GM23338 (cell line): ENCODE results near the gene DAGLB. TPM values are rescaled to one million over a fixed set of nuclear protein-coding genes. Genes with fewer than 3 reads are reported as not detected.

Experiments
- ATAC-seq: fragments of 200-7000 bp; cut with Tn5 transposase; 3 replicates; pipeline ENCODE4 v1.9.1; 2020
- DNase-seq: peaks from one replicate; pipeline ENCODE4 v3.0.0-alpha.2; 2015; ENCODE audit warnings: low spot score
- H2AFZ ChIP-seq: fragments of 200-600 bp; sonication (generic); 2 replicates; pipeline ENCODE4 v1.8.0; 2016; ENCODE audit warnings: antibody characterized with exemption, mild to moderate bottlenecking, moderate library complexity
- H3F3A ChIP-seq: fragments of 200-600 bp; sonication (generic); replicated peaks from 2 replicates; pipeline ENCODE4 v1.8.0; 2017; ENCODE audit warnings: antibody characterized with exemption, mixed run types, low read depth
- H3K27ac ChIP-seq: fragments of 200-600 bp; sonication (generic); 2 replicates; pipeline ENCODE4 v1.6.1; 2016; ENCODE audit warnings: low read depth
- H3K27me3 ChIP-seq: fragments of 200-600 bp; sonication (generic); 2 replicates; pipeline ENCODE4 v1.8.0; 2016; ENCODE audit warnings: mild to moderate bottlenecking, mixed run types, moderate library complexity; ENCODE audit not compliant: insufficient read depth
- H3K36me3 ChIP-seq: fragments of 200-600 bp; sonication (generic); 2 replicates; pipeline ENCODE4 v1.8.0; 2016; ENCODE audit warnings: mild to moderate bottlenecking; ENCODE audit not compliant: insufficient read depth
- H3K4me1 ChIP-seq: fragments of 200-600 bp; sonication (generic); 2 replicates; pipeline ENCODE4 v1.8.0; 2016; ENCODE audit warnings: mild to moderate bottlenecking, moderate library complexity; ENCODE audit not compliant: insufficient read depth
- H3K4me2 ChIP-seq: fragments of 200-600 bp; sonication (generic); 2 replicates; pipeline ENCODE4 v1.7.1; 2017; ENCODE audit warnings: mixed run types
- H3K4me3 ChIP-seq: fragments of 200-600 bp; sonication (generic); 2 replicates; pipeline ENCODE4 v1.6.1; 2016; ENCODE audit warnings: mixed run types
- H3K79me2 ChIP-seq: fragments of 200-600 bp; sonication (generic); replicated peaks from 2 replicates; pipeline ENCODE4 v1.8.0; 2017; ENCODE audit warnings: mild to moderate bottlenecking; ENCODE audit not compliant: insufficient read depth
- H3K9me2 ChIP-seq: fragments of 200-600 bp; sonication (generic); 2 replicates; pipeline ENCODE4 v1.8.0; 2017; ENCODE audit not compliant: insufficient read depth
- H4K20me1 ChIP-seq: fragments of 200-600 bp; sonication (generic); replicated peaks from 2 replicates; pipeline ENCODE4 v1.8.0; 2017; ENCODE audit warnings: mild to moderate bottlenecking; ENCODE audit not compliant: insufficient read depth
- H3K27ac Mint-ChIP-seq: 2 replicates; pipeline ENCODE4 v1.8.0; 2020; ENCODE audit warnings: inconsistent platforms, mild to moderate bottlenecking, moderate library complexity, mixed read lengths
- H3K27me3 Mint-ChIP-seq: 3 replicates; pipeline ENCODE4 v1.8.0; 2022; ENCODE audit warnings: low read depth, mild to moderate bottlenecking, moderate library complexity, mixed read lengths, inconsistent platforms; ENCODE audit not compliant: insufficient read depth, poor library complexity
- H3K36me3 Mint-ChIP-seq: 3 replicates; pipeline ENCODE4 v1.8.0; 2021; ENCODE audit warnings: low read depth, mild to moderate bottlenecking, inconsistent platforms, moderate library complexity, mixed read lengths
- H3K4me1 Mint-ChIP-seq: 3 replicates; pipeline ENCODE4 v1.8.0; 2020; ENCODE audit warnings: mild to moderate bottlenecking, inconsistent platforms, mixed read lengths
- H3K4me3 Mint-ChIP-seq: 3 replicates; pipeline ENCODE4 v1.8.0; 2021; ENCODE audit warnings: moderate library complexity, mild to moderate bottlenecking, inconsistent platforms, mixed read lengths
- H3K9me3 Mint-ChIP-seq: 3 replicates; pipeline ENCODE4 v1.8.0; 2020; ENCODE audit warnings: moderate library complexity, mild to moderate bottlenecking, inconsistent platforms, mixed read lengths
- CTCF ChIP-seq, 2 experiments: fragments of 200-600 bp in 1 of 2; sonication (generic) in 1 of 2; conservative IDR thresholded peaks; 2 replicates each; pipeline versions ENCODE4 v1.5.1 to v1.6.1; 2016 to 2017; ENCODE audit warnings: antibody characterized with exemption in 2 of 2, low read depth in 2 of 2, mild to moderate bottlenecking in 2 of 2, moderate library complexity in 1 of 2
- ETS1 ChIP-seq: IDR thresholded peaks from 2 replicates; pipeline ENCODE4 v1.6.1; 2016; ENCODE audit warnings: antibody characterized with exemption
- EZH2 ChIP-seq: fragments of 200-600 bp; sonication (generic); IDR thresholded peaks from one replicate; pipeline ENCODE4 v1.8.0; 2017; ENCODE audit warnings: antibody characterized with exemption, mild to moderate bottlenecking, low read depth; ENCODE audit not compliant: unreplicated experiment
- EZH2phosphoT487 ChIP-seq: fragments of 200-600 bp; sonication (generic); IDR thresholded peaks from one replicate; pipeline ENCODE4 v1.8.1; 2018; ENCODE audit warnings: antibody characterized with exemption; ENCODE audit not compliant: unreplicated experiment
- JUNB ChIP-seq: IDR thresholded peaks from one replicate; pipeline ENCODE4 v1.6.1; 2016; ENCODE audit warnings: antibody characterized with exemption; ENCODE audit not compliant: unreplicated experiment
- POLR2AphosphoS5 ChIP-seq: IDR thresholded peaks from 2 replicates; pipeline ENCODE4 v1.6.1; 2016; ENCODE audit warnings: antibody characterized with exemption, low read depth
- ZNF114 ChIP-seq: fragments of 250-450 bp; sonication (Bioruptor Pico); IDR thresholded peaks from 2 replicates; pipeline ENCODE4 v1.5.0; 2020; ENCODE audit warnings: mild to moderate bottlenecking, moderate library complexity
- ZNF331 ChIP-seq: fragments of 250-450 bp; sonication (Bioruptor Pico); IDR thresholded peaks from 2 replicates; pipeline ENCODE4 v1.5.0; 2020; ENCODE audit warnings: low read depth, mild to moderate bottlenecking, moderate library complexity
- polyA plus RNA-seq: library from polyadenylated mRNA; unstranded; fragments of >200 nt; fragmentation: Nextera tagmentation; extraction: Ambion mirVana; gene quantifications from 2 replicates; pipeline ENCODE4 v1.2.1, GENCODE V29; 2016
- total RNA-seq: library from RNA; depleted of rRNA; stranded (reverse); fragments of >200 nt; shearing (Covaris generic); gene quantifications from 2 replicates; pipeline ENCODE4 v1.2.3, GENCODE V29; 2014
- TF ChIP-seq, protein P1 (sequence below): IDR thresholded peaks from one replicate; pipeline ENCODE4 v1.6.1; 2018; ENCODE audit warnings: antibody characterized with exemption; ENCODE audit not compliant: unreplicated experiment

The DAGLB gene
- total and polyA plus RNA-seq, 2 experiments from 2014 or later = 13.8 to 26.0 TPM

GRCh38 chr7:6389728-6390127 lies 58.0 kb downstream of the DAGLB start:
- Histone ChIP-seq H3K4me2 (no peak overlapping the region), H3K4me3 (no peak overlapping the region), H3K9me2 (no peaks in the 10 kb centered on the region; the same call in 1 of the 2 replicates), H2AFZ (no peak overlapping the region), H3K79me2 (peaks cover 100% of the 10 kb centered on the region), H3K36me3 (peaks cover 30% of the 10 kb centered on the region; the same call in 1 of the 2 replicates), H3F3A (peaks cover 10% of the 10 kb centered on the region; the same call in 1 of the 2 replicates), H3K27me3 (no peaks in the 10 kb centered on the region), H3K4me1 (peaks cover 15% of the 10 kb centered on the region), H3K27ac (no peak overlapping the region), H4K20me1 (peaks cover 80% of the 10 kb centered on the region)
- DNase-seq (no peak), ATAC-seq (no peak)
- TF ChIP-seq, protein P1, sequence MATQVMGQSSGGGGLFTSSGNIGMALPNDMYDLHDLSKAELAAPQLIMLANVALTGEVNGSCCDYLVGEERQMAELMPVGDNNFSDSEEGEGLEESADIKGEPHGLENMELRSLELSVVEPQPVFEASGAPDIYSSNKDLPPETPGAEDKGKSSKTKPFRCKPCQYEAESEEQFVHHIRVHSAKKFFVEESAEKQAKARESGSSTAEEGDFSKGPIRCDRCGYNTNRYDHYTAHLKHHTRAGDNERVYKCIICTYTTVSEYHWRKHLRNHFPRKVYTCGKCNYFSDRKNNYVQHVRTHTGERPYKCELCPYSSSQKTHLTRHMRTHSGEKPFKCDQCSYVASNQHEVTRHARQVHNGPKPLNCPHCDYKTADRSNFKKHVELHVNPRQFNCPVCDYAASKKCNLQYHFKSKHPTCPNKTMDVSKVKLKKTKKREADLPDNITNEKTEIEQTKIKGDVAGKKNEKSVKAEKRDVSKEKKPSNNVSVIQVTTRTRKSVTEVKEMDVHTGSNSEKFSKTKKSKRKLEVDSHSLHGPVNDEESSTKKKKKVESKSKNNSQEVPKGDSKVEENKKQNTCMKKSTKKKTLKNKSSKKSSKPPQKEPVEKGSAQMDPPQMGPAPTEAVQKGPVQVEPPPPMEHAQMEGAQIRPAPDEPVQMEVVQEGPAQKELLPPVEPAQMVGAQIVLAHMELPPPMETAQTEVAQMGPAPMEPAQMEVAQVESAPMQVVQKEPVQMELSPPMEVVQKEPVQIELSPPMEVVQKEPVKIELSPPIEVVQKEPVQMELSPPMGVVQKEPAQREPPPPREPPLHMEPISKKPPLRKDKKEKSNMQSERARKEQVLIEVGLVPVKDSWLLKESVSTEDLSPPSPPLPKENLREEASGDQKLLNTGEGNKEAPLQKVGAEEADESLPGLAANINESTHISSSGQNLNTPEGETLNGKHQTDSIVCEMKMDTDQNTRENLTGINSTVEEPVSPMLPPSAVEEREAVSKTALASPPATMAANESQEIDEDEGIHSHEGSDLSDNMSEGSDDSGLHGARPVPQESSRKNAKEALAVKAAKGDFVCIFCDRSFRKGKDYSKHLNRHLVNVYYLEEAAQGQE = no peak
- TF ChIP-seq EZH2phosphoT487 (no peak), JUNB (no peak), ZNF114 (CRISPR knock-in tag) (no peak), CTCF (conservative IDR thresholded peaks at IDR 0.05; ENCODE audit: low read depth in 2 of 2) (no peak), ETS1 (no peak), ZNF331 (no peak), EZH2 (no peak), POLR2AphosphoS5 (no peak)
- Mint-ChIP-seq H3K4me3 (no peak overlapping the region), H3K36me3 (peaks cover 70% of the 10 kb centered on the region), H3K27me3 (peaks cover 8% of the 10 kb centered on the region), H3K4me1 (peaks cover 15% of the 10 kb centered on the region), H3K27ac (no peak overlapping the region), H3K9me3 (no peaks in the 10 kb centered on the region)
